GM12878 (cell line): ENCODE data around the gene OTUB1. TPM values are rescaled to one million over a fixed set of nuclear protein-coding genes. Genes with fewer than 3 reads are reported as not detected.

ENCODE experiments used
- ATAC-seq: fragments of 200-7000 bp; cut with Tn5 transposase; 3 replicates; pipeline ENCODE4 v1.9.1; 2020; ENCODE audit warnings: mild to moderate bottlenecking, moderate library complexity
- BruUV-seq: library from RNA; stranded (reverse); fragments of 400-500 nt; replicated peaks from 2 replicates; lab custom pipeline; 2021; lab: Mats Ljungman, UMichigan
- CTCF ChIA-PET: fragments of 300-600 bp; sonication (Branson Sonifier 250); formaldehyde crosslinking; extraction: SDS; loops from one replicate; lab custom pipeline; 2021; ENCODE audit warnings: inconsistent platforms; lab: Yijun Ruan, JAX
- POLR2A ChIA-PET: fragments of 350-600 bp; formaldehyde crosslinking; extraction: SDS; loops from one replicate; lab custom pipeline; 2021; ENCODE audit warnings: inconsistent platforms; lab: Charles Lee
- RAD21 ChIA-PET: fragments of 300-600 bp; sonication (Branson Sonifier 250); formaldehyde crosslinking; loops from one replicate; lab custom pipeline; 2023; ENCODE audit warnings: antibody characterized with exemption; ENCODE audit not compliant: unreplicated experiment; lab: Charles Lee
- SMC1A ChIA-PET: fragments of 300-600 bp; sonication (Branson Sonifier 250); formaldehyde crosslinking; loops from one replicate; lab custom pipeline; 2023; ENCODE audit not compliant: unreplicated experiment, uncharacterized antibody; lab: Charles Lee
- DNase-seq: peaks from one replicate; pipeline ENCODE4 v3.0.0-alpha.2; 2011; ENCODE audit warnings: low read depth, low spot score
- FAIRE-seq: peaks from 3 replicates; lab custom pipeline; 2011; peaks lifted over from hg19 to GRCh38; lab: Jason Lieb, UNC
- H2AFZ ChIP-seq: 2 replicates; pipeline ENCODE4 v1.6.0; 2011; ENCODE audit warnings: low read depth, low read length, control low read depth; ENCODE audit not compliant: control insufficient read depth
- H3K27ac ChIP-seq: 2 replicates; pipeline ENCODE4 v1.5.1; 2011; ENCODE audit warnings: control low read depth; ENCODE audit not compliant: control insufficient read depth, insufficient read depth
- H3K27me3 ChIP-seq, 2 experiments: replicated peaks in 1 of 2; 2 replicates each; pipeline versions ENCODE4 v1.6.0 to v1.6.1; 2011; ENCODE audit warnings: low read length in 1 of 2; ENCODE audit not compliant: control insufficient read depth in 2 of 2, insufficient read depth in 2 of 2
- H3K36me3 ChIP-seq, 2 experiments: 2 replicates each; pipeline ENCODE4 v1.5.1; 2011; ENCODE audit warnings: low read length in 1 of 2; ENCODE audit not compliant: control insufficient read depth in 2 of 2, insufficient read depth in 2 of 2
- H3K4me1 ChIP-seq: 2 replicates; pipeline ENCODE4 v1.6.1; 2011; ENCODE audit warnings: mild to moderate bottlenecking, low read length, moderate library complexity, mixed read lengths; ENCODE audit not compliant: control insufficient read depth, insufficient read depth
- H3K4me2 ChIP-seq: 2 replicates; pipeline ENCODE4 v1.6.0; 2011; ENCODE audit warnings: control low read depth; ENCODE audit not compliant: control insufficient read depth, insufficient read depth
- H3K4me3 ChIP-seq: fragments of 200-600 bp; sonication (generic); 2 replicates; pipeline ENCODE4 v1.5.1; 2016
- H3K79me2 ChIP-seq: 2 replicates; pipeline ENCODE4 v1.6.0; 2011; ENCODE audit warnings: low read length; ENCODE audit not compliant: control insufficient read depth, insufficient read depth
- H3K9ac ChIP-seq: 2 replicates; pipeline ENCODE4 v1.8.0; 2011; ENCODE audit warnings: low read length, control low read depth, mixed read lengths; ENCODE audit not compliant: control insufficient read depth, insufficient read depth
- H3K9me3 ChIP-seq: replicated peaks from 3 replicates; pipeline ENCODE4 v1.5.1; 2011; ENCODE audit warnings: mild to moderate bottlenecking, low read length; ENCODE audit not compliant: control insufficient read depth, insufficient read depth
- H4K20me1 ChIP-seq: 2 replicates; pipeline ENCODE4 v1.6.0; 2011; ENCODE audit not compliant: control insufficient read depth, insufficient read depth
- HDAC6 ChIP-seq: fragments of 200-600 bp; sonication (generic); IDR thresholded peaks from one replicate; pipeline ENCODE4 v1.8.0; 2017; ENCODE audit warnings: antibody characterized with exemption; ENCODE audit not compliant: unreplicated experiment
- IKZF2 ChIP-seq, 2 experiments: fragments of 450-650 bp; IDR thresholded peaks; 2 replicates each; pipeline ENCODE4 v1.6.1; 2017; ENCODE audit warnings: mild to moderate bottlenecking in 2 of 2, moderate library complexity in 2 of 2
- PML ChIP-seq: IDR thresholded peaks from 2 replicates; pipeline ENCODE4 v1.6.1; 2012; ENCODE audit warnings: low read length, inconsistent platforms
- POLR2AphosphoS5 ChIP-seq: IDR thresholded peaks from 2 replicates; pipeline ENCODE4 v1.6.1; 2011; ENCODE audit warnings: mild to moderate bottlenecking, low read length, inconsistent platforms
- POU2F2 ChIP-seq: IDR thresholded peaks from 3 replicates; pipeline ENCODE4 v1.6.1; 2011; ENCODE audit warnings: low read depth, mild to moderate bottlenecking, low read length, borderline replicate concordance
- RAD21 ChIP-seq: IDR thresholded peaks from 2 replicates; pipeline ENCODE4 v1.6.1; 2011; ENCODE audit warnings: mild to moderate bottlenecking, low read depth, low read length, moderate library complexity; ENCODE audit not compliant: insufficient read depth
- RAD51 ChIP-seq: fragments of 450-650 bp; IDR thresholded peaks from 2 replicates; pipeline ENCODE4 v1.6.1; 2016; ENCODE audit warnings: moderate library complexity, mild to moderate bottlenecking, inconsistent platforms
- SP1 ChIP-seq: IDR thresholded peaks from one replicate; pipeline ENCODE4 v1.6.1; 2011; ENCODE audit warnings: low read depth, low read length
- WGBS: methylation state at CpG from one replicate; pipeline ENCODE4 v1.1.6; 2016; ENCODE audit warnings: low lambda C conversion rate; ENCODE audit not compliant: insufficient replicate concordance, insufficient coverage; ENCODE audit errors: missing lambda C conversion rate; 5-methylcytosine and 5-hydroxymethylcytosine counted together
- in situ Hi-C: fragments of 300-500 bp; cut with MboI; formaldehyde crosslinking; loops from 9 replicates; pipeline ENCODE4 v1.14.3; 2018; ENCODE audit warnings: mixed read lengths
- intact Hi-C: fragments of 100-400 bp; cut with micrococcal nuclease; formaldehyde crosslinking; loops from one replicate; pipeline ENCODE4 v1.14.2; 2022; ENCODE audit not compliant: unreplicated experiment
- polyA plus RNA-seq, 11 experiments: library from polyadenylated mRNA; depleted of rRNA in 4 of 11; unstranded in 6 of 11; stranded (reverse) in 5 of 11; fragments of >200 nt; fragmentation: Nextera tagmentation in 4 of 11; fragmentation: Illumina TruSeq in 1 of 11; extraction: Ambion mirVana in 4 of 11; extraction: Trizol in 1 of 11; gene quantifications; 1 replicate in 1 of 11; 2 replicates in 10 of 11; pipeline versions ENCODE4 v1.2.1 to v1.2.3, GENCODE V29; 2011 to 2016; ENCODE audit warnings: inconsistent platforms in 2 of 11, missing spikeins in 2 of 11, low read depth in 1 of 11
- total RNA-seq, 4 experiments: library from RNA; depleted of rRNA in 3 of 4; stranded (reverse); fragments of >200 nt in 3 of 4; fragmentation: Illumina TruSeq in 1 of 4; extraction: Trizol in 1 of 4; gene quantifications; 2 replicates each; pipeline versions ENCODE4 v1.2.1 to v1.2.3, GENCODE V29; 2013 to 2021
- TF ChIP-seq, protein P1 (sequence below): IDR thresholded peaks from 2 replicates; pipeline ENCODE4 v1.6.1; 2012; ENCODE audit warnings: low read length, inconsistent platforms
- TF ChIP-seq, protein P2 (sequence below): IDR thresholded peaks from 2 replicates; pipeline ENCODE4 v1.6.1; 2011; ENCODE audit warnings: low read depth, low read length, improper control_type of control experiment, borderline replicate concordance

The OTUB1 gene
- total and polyA plus RNA-seq, 10 of the 15 experiments (the other 5 are each of a cell fraction or from before 2014, with no cell fraction given), result 49.6 to 225 (median 131) TPM

- Histone ChIP-seq H2AFZ (no peak overlapping the region), H3K36me3 (no peaks in the 10 kb centered on the region), H3K4me3 (no peak overlapping the region), H4K20me1 (no peaks in the 10 kb centered on the region), H3K4me2 (no peak overlapping the region), H3K9me3 (no peaks in the 10 kb centered on the region), H3K79me2 (no peaks in the 10 kb centered on the region), H3K4me1 (no peaks in the 10 kb centered on the region), H3K27me3 (peaks cover 0 to 7% of the 10 kb centered on the region in 2 experiments; a peak in 3 of 4 replicates), H3K27ac (no peak overlapping the region), H3K9ac (no peak overlapping the region)
- 12% methylated on average over 4 of the region's 4 CpGs for WGBS
- FAIRE-seq (no peak), ATAC-seq (peak; percentile 29; the same call in 1 of the 3 replicates), DNase-seq (no peak)
- TF ChIP-seq HDAC6, result no peak
- TF ChIP-seq POLR2AphosphoS5, result no peak
- TF ChIP-seq SP1, result no peak
- TF ChIP-seq IKZF2 (IDR thresholded peaks at IDR 0.05), result no peak
- TF ChIP-seq, protein P1, sequence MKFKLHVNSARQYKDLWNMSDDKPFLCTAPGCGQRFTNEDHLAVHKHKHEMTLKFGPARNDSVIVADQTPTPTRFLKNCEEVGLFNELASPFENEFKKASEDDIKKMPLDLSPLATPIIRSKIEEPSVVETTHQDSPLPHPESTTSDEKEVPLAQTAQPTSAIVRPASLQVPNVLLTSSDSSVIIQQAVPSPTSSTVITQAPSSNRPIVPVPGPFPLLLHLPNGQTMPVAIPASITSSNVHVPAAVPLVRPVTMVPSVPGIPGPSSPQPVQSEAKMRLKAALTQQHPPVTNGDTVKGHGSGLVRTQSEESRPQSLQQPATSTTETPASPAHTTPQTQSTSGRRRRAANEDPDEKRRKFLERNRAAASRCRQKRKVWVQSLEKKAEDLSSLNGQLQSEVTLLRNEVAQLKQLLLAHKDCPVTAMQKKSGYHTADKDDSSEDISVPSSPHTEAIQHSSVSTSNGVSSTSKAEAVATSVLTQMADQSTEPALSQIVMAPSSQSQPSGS, result no peak
- TF ChIP-seq, protein P2, sequence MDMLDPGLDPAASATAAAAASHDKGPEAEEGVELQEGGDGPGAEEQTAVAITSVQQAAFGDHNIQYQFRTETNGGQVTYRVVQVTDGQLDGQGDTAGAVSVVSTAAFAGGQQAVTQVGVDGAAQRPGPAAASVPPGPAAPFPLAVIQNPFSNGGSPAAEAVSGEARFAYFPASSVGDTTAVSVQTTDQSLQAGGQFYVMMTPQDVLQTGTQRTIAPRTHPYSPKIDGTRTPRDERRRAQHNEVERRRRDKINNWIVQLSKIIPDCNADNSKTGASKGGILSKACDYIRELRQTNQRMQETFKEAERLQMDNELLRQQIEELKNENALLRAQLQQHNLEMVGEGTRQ, result no peak
- TF ChIP-seq RAD21, result no peak
- TF ChIP-seq POU2F2, result no peak
- TF ChIP-seq RAD51, result no peak
- TF ChIP-seq PML, result no peak
- BruUV-seq, result no TSS peak
- in situ Hi-C loops (no loop called here), intact Hi-C loops (no loop called here)
- CTCF ChIA-PET, result no interaction called here
- SMC1A ChIA-PET, result no interaction called here
- RAD21 ChIA-PET, result no interaction called here
- POLR2A ChIA-PET, result no interaction called here
Measured at GRCh38 chr11:64032050-64032449, 45.8 kb downstream of the OTUB1 start.
